ENCODE results near the gene SLC28A1.
"Not testable (repeated sequence)": the region's sequence is repeated elsewhere in the genome, so short reads cannot be mapped to it uniquely, and the experiment has no call there.

SLC28A1 gene

DNA sequence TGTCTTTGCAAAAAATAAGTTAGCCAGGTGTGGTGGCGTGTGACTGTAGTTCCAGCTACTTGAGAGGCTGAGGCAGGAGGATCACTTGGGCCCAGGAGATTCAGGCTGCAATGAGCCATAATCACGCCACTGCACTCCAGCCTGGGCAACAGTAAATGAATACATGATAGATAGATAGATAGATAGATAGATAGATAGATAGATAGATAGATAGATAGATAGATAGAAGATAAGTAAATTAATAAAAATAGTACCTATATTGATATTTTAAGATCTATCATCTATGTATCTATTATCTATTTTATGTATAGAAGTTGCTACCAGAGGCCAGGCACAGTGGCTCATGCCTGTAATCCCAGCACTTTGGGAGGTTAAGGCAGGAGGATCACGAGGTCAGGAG lies 6.8 kb upstream of the SLC28A1 start:
- not testable (repeated sequence) for H3K9me3 ChIP-seq (ENCODE audit: control insufficient read depth, insufficient read depth, low read length); H3K4me3 ChIP-seq (ENCODE audit: low read depth, low read length); H3K4me1 ChIP-seq (ENCODE audit: control insufficient read depth, insufficient read depth, low read length); H3K9ac ChIP-seq (ENCODE audit: low read depth, low read length); H3K27me3 ChIP-seq (ENCODE audit: control insufficient read depth, insufficient read depth, low read length); H3K36me3 ChIP-seq (ENCODE audit: control insufficient read depth, insufficient read depth, low read length)

GRCh38 chr15:84878504-84878903 lies 6.0 kb upstream of the SLC28A1 start:
- H3K4me1 ChIP-seq (ENCODE audit: control insufficient read depth, insufficient read depth, low read length) = no peaks in the 10 kb centered on the region

DNA sequence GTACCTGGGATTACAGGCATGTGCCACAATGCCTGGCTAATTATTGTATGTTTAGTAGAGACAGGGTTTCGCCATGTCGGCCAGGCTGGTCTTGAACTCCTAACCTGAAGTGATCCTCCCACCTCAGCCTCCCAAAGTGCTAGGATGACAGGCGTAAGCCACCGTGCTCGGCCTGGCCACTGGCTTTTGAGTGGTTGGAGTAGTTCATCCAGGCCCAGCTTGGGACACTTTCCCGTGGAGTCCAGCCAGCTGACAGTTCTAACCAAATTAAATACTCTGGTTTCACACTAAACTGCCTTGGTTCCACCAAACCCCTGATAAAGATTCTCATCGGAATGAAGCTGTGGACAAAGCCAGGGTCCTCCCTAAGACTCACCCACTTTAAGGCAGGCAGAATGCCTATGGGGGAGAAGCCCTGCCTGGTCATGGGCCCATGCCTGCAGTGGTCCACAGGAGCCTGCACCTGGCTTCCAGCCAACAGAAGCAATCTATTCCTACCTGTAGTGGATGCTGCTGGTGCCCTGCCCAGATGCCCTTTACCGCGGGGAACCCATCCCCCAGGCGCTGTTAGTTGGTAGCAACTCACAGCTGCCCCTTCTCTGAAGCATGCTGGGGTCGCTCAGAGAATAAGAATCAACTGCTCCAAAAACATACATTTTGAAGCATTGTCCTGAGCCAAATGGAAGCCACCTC lies 5.2 kb upstream of the SLC28A1 start:
- Histone ChIP-seq H3K9ac (ENCODE audit: low read depth, low read length) (no peak overlapping the region), H3K36me3 (ENCODE audit: control insufficient read depth, insufficient read depth, low read length) (no peaks in the 10 kb centered on the region), H3K27me3 (ENCODE audit: control insufficient read depth, insufficient read depth, low read length) (no peaks in the 10 kb centered on the region), H3K4me3 (ENCODE audit: low read depth, low read length) (no peak overlapping the region), H3K9me3 (ENCODE audit: control insufficient read depth, insufficient read depth, low read length) (no peaks in the 10 kb centered on the region), H3K4me1 (ENCODE audit: control insufficient read depth, insufficient read depth, low read length) (no peaks in the 10 kb centered on the region)

More at GRCh38 chr15:84878504-84878903, 6.0 kb upstream of the SLC28A1 start:
- Histone ChIP-seq H3K4me3 (ENCODE audit: low read depth, low read length) (no peak overlapping the region), H3K9ac (ENCODE audit: low read depth, low read length) (no peak overlapping the region), H3K27me3 (ENCODE audit: control insufficient read depth, insufficient read depth, low read length) (no peaks in the 10 kb centered on the region), H3K9me3 (ENCODE audit: control insufficient read depth, insufficient read depth, low read length) (no peaks in the 10 kb centered on the region), H3K36me3 (ENCODE audit: control insufficient read depth, insufficient read depth, low read length) (no peaks in the 10 kb centered on the region)

- H3K9me3 ChIP-seq (ENCODE audit: control insufficient read depth, insufficient read depth, low read length) = no peaks in the 10 kb centered on the region
- H3K27me3 ChIP-seq (ENCODE audit: control insufficient read depth, insufficient read depth, low read length) = no peaks in the 10 kb centered on the region
- H3K4me1 ChIP-seq (ENCODE audit: control insufficient read depth, insufficient read depth, low read length) = no peaks in the 10 kb centered on the region
- no peak overlapping the region for H3K9ac ChIP-seq (ENCODE audit: low read depth, low read length)
- H3K4me3 ChIP-seq (ENCODE audit: low read depth, low read length) = no peak overlapping the region
- no peaks in the 10 kb centered on the region for H3K36me3 ChIP-seq (ENCODE audit: control insufficient read depth, insufficient read depth, low read length)
Observed at GRCh38 chr15:84880007-84880406, 4.5 kb upstream of the SLC28A1 start.

DNA sequence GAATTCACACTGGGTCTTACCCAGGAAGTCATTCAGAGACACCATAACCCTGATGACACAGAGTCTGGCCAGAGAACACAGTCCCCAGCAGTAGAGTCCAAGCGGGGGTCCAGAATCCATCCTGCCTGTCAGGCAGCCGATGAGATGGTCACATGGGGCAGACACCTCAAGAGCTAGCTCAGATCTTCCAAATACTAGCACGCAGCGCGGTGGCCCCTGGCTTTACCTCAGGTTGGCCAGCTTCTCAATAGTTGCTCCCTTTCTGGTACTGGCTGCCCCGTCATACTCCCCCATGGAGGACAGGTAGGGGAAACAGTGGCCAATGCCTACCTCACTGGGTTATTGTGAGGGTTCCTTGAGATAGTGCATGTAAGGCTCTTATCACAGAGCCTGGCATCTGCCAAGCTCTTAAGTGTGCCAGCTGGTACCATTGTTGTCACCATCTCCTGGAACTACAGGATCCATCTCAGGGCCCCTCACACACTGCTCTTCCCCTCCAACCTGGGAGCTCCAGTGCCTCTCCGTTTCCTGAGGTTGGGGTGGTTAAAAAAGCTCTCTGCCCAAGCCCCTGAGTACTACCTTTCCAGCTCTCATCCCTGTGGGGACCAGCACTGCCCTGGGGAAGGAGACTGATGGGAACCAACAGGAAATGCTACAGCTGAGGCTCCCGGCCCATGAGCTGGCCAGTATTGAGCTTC lies 3.5 kb upstream of the SLC28A1 start:
- Histone ChIP-seq H3K27me3 (ENCODE audit: control insufficient read depth, insufficient read depth, low read length) (no peaks in the 10 kb centered on the region), H3K36me3 (ENCODE audit: control insufficient read depth, insufficient read depth, low read length) (no peaks in the 10 kb centered on the region), H3K9ac (ENCODE audit: low read depth, low read length) (no peak overlapping the region), H3K4me1 (ENCODE audit: control insufficient read depth, insufficient read depth, low read length) (no peaks in the 10 kb centered on the region), H3K4me3 (ENCODE audit: low read depth, low read length) (no peak overlapping the region), H3K9me3 (ENCODE audit: control insufficient read depth, insufficient read depth, low read length) (no peaks in the 10 kb centered on the region)

GRCh38 chr15:84881520-84881830 lies 3.0 kb upstream of the SLC28A1 start:
- Histone ChIP-seq H3K27me3 (ENCODE audit: control insufficient read depth, insufficient read depth, low read length) (no peaks in the 10 kb centered on the region), H3K4me1 (ENCODE audit: control insufficient read depth, insufficient read depth, low read length) (no peaks in the 10 kb centered on the region), H3K9me3 (ENCODE audit: control insufficient read depth, insufficient read depth, low read length) (no peaks in the 10 kb centered on the region), H3K4me3 (ENCODE audit: low read depth, low read length) (no peak overlapping the region), H3K9ac (ENCODE audit: low read depth, low read length) (no peak overlapping the region), H3K36me3 (ENCODE audit: control insufficient read depth, insufficient read depth, low read length) (no peaks in the 10 kb centered on the region)

DNA sequence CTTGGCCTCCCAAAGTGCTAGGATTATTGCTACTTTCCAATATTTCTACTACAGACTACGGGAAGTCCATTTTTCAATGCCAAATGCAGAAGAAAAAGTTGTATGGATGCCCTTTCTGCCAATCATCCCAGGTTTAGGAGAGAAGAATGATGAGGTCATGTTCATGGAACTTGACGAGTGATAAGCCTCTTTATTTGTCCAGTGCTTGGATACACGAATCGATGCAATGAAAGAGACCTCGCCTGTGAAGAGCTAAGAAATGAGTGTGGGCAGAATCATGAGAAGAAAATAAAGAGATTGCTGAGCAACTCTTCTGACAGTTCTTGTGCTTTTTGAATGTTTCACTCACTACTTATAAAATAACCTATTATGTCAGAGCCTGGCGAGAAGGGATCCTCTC lies 996 bp upstream of the SLC28A1 start:
- H3K4me3 ChIP-seq (ENCODE audit: low read depth, low read length) = no peak overlapping the region
- H3K9me3 ChIP-seq (ENCODE audit: control insufficient read depth, insufficient read depth, low read length) = no peaks in the 10 kb centered on the region
- H3K36me3 ChIP-seq (ENCODE audit: control insufficient read depth, insufficient read depth, low read length) = no peaks in the 10 kb centered on the region
- H3K27me3 ChIP-seq (ENCODE audit: control insufficient read depth, insufficient read depth, low read length) = no peaks in the 10 kb centered on the region
- no peaks in the 10 kb centered on the region for H3K4me1 ChIP-seq (ENCODE audit: control insufficient read depth, insufficient read depth, low read length)
- no peak overlapping the region for H3K9ac ChIP-seq (ENCODE audit: low read depth, low read length)

DNA sequence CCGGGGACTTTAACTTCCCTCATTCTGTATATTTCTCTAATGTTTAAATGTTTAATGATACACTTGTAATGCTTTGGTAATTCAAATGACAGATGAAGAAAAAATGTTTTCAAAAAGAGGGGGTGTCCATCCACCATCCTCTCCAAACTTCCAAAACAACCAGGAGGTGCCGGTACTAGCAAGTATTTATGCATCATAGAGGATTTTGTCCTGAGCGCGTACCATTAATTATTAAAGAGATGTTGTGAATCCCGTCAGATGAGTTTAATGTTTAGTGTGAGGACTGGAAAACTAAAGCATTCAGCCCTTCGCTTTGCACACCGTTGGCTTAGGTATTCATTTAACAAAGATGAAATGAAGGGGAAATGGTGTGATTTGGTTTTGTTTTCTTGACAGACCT lies 1.3 kb downstream of the SLC28A1 start:
- peaks cover 4% of the 10 kb centered on the region for H3K4me1 ChIP-seq (ENCODE audit: control insufficient read depth, insufficient read depth, low read length)
- H3K9ac ChIP-seq (ENCODE audit: low read depth, low read length) = no peak overlapping the region
- H3K27me3 ChIP-seq (ENCODE audit: control insufficient read depth, insufficient read depth, low read length) = no peaks in the 10 kb centered on the region
- H3K4me3 ChIP-seq (ENCODE audit: low read depth, low read length) = no peak overlapping the region
- no peaks in the 10 kb centered on the region for H3K9me3 ChIP-seq (ENCODE audit: control insufficient read depth, insufficient read depth, low read length)
- H3K36me3 ChIP-seq (ENCODE audit: control insufficient read depth, insufficient read depth, low read length) = no peaks in the 10 kb centered on the region

- peak overlapping the region; percentile 3 for H3K9ac ChIP-seq (ENCODE audit: low read depth, low read length)
- H3K27me3 ChIP-seq (ENCODE audit: control insufficient read depth, insufficient read depth, low read length) = no peaks in the 10 kb centered on the region
- no peak overlapping the region for H3K4me3 ChIP-seq (ENCODE audit: low read depth, low read length)
- no peaks in the 10 kb centered on the region for H3K36me3 ChIP-seq (ENCODE audit: control insufficient read depth, insufficient read depth, low read length)
- no peaks in the 10 kb centered on the region for H3K9me3 ChIP-seq (ENCODE audit: control insufficient read depth, insufficient read depth, low read length)
- H3K4me1 ChIP-seq (ENCODE audit: control insufficient read depth, insufficient read depth, low read length) = peaks cover 4% of the 10 kb centered on the region
Observed at GRCh38 chr15:84886211-84886983, 1.9 kb downstream of the SLC28A1 start.

DNA sequence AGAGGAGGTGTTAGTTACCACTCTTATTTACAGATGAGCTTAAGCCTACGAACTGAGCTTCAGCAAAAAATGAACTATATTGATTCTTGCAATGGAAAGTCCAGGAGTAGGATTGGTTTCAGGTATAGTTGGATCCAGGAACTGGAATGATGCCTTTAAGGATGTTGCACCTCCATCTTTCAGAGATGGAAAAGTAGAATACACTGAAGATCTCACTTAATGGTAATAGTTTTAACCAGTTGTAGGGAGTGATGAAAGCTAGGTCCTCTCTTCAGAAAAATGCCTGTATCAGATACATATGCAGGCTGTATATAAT lies 2.5 kb downstream of the SLC28A1 start:
- Histone ChIP-seq H3K36me3 (ENCODE audit: control insufficient read depth, insufficient read depth, low read length) (no peaks in the 10 kb centered on the region), H3K9me3 (ENCODE audit: control insufficient read depth, insufficient read depth, low read length) (no peaks in the 10 kb centered on the region), H3K27me3 (ENCODE audit: control insufficient read depth, insufficient read depth, low read length) (no peaks in the 10 kb centered on the region), H3K4me1 (ENCODE audit: control insufficient read depth, insufficient read depth, low read length) (peaks cover 4% of the 10 kb centered on the region), H3K4me3 (ENCODE audit: low read depth, low read length) (no peak overlapping the region), H3K9ac (ENCODE audit: low read depth, low read length) (no peak overlapping the region)

- no peaks in the 10 kb centered on the region for H3K36me3 ChIP-seq (ENCODE audit: control insufficient read depth, insufficient read depth, low read length)
- peaks cover 4% of the 10 kb centered on the region for H3K4me1 ChIP-seq (ENCODE audit: control insufficient read depth, insufficient read depth, low read length)
- H3K9me3 ChIP-seq (ENCODE audit: control insufficient read depth, insufficient read depth, low read length) = no peaks in the 10 kb centered on the region
- H3K4me3 ChIP-seq (ENCODE audit: low read depth, low read length) = no peak overlapping the region
- H3K9ac ChIP-seq (ENCODE audit: low read depth, low read length) = no peak overlapping the region
- no peaks in the 10 kb centered on the region for H3K27me3 ChIP-seq (ENCODE audit: control insufficient read depth, insufficient read depth, low read length)
Observed at GRCh38 chr15:84887938-84888337, 3.5 kb downstream of the SLC28A1 start.

- H3K4me3 ChIP-seq (ENCODE audit: low read depth, low read length) = no peak overlapping the region
- no peaks in the 10 kb centered on the region for H3K9me3 ChIP-seq (ENCODE audit: control insufficient read depth, insufficient read depth, low read length)
- H3K36me3 ChIP-seq (ENCODE audit: control insufficient read depth, insufficient read depth, low read length) = no peaks in the 10 kb centered on the region
- no peaks in the 10 kb centered on the region for H3K27me3 ChIP-seq (ENCODE audit: control insufficient read depth, insufficient read depth, low read length)
- no peak overlapping the region for H3K9ac ChIP-seq (ENCODE audit: low read depth, low read length)
- peaks cover 4% of the 10 kb centered on the region for H3K4me1 ChIP-seq (ENCODE audit: control insufficient read depth, insufficient read depth, low read length)
Observed at GRCh38 chr15:84888639-84889038, 4.2 kb downstream of the SLC28A1 start.
